Skeletal muscle tissue (tissue), 4 donors: Measurements from ENCODE around the gene CDHR3. TPM values are rescaled to one million over a fixed set of nuclear protein-coding genes. Genes with fewer than 3 reads are reported as not detected.

Experiments used
- H3K27ac ChIP-seq: one replicate; pipeline ENCODE4 v1.7.0; 2013; ENCODE audit warnings: mild to moderate bottlenecking, low read depth, low read length, inconsistent platforms
- H3K27me3 ChIP-seq, 3 donors: one replicate each; pipeline ENCODE4 v1.7.0; 2013; ENCODE audit warnings: low read length in 3 of 3; ENCODE audit not compliant: control insufficient read depth in 3 of 3, insufficient read depth in 3 of 3
- H3K36me3 ChIP-seq, 3 donors: one replicate each; pipeline ENCODE4 v1.7.0; 2013; ENCODE audit warnings: low read length in 3 of 3; ENCODE audit not compliant: control insufficient read depth in 3 of 3, insufficient read depth in 3 of 3
- H3K4me1 ChIP-seq, 3 donors: one replicate each; pipeline ENCODE4 v1.7.0; 2013; ENCODE audit warnings: low read length in 3 of 3, mild to moderate bottlenecking in 3 of 3; ENCODE audit not compliant: control insufficient read depth in 3 of 3, insufficient read depth in 3 of 3
- H3K4me3 ChIP-seq, 3 donors: one replicate each; pipeline ENCODE4 v1.7.0; 2013; ENCODE audit warnings: low read length in 3 of 3
- H3K9ac ChIP-seq, 3 donors: one replicate each; pipeline ENCODE4 v1.7.0; 2013; ENCODE audit warnings: low read length in 3 of 3, mild to moderate bottlenecking in 3 of 3, moderate library complexity in 2 of 3, low read depth in 1 of 3
- H3K9me3 ChIP-seq, 3 donors: one replicate each; pipeline ENCODE4 v1.7.0; 2013; ENCODE audit warnings: low read length in 3 of 3; ENCODE audit not compliant: control insufficient read depth in 3 of 3
- total RNA-seq: library from RNA; depleted of rRNA; stranded (reverse); fragments of >200 nt; gene quantifications from one replicate; pipeline ENCODE4 v1.2.3, GENCODE V29; 2014
- donor health status: Osteomylitis.

Gene CDHR3
- total RNA-seq, 1 donor from 2014 or later = 12.0 TPM

DNA sequence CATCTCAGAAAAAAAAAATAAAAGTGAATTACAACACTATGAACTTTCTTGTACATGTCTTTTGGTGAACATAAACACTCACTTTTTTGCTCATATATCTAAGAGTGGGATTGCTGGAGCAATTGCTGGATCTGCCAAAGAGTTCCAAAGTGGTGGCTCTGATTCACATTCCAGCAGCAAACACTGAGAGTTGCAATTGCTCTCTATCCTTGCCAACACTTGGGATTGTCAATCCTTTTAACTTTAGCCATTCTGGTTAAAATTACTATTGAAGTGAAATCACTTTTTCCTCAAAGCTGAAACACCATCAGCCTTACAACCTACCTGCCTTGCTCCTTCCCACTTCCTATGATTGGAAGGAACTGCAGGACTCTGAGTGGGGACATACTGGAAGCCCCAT lies 70.7 kb downstream of the CDHR3 start:
- Histone ChIP-seq H3K27ac (no peak overlapping the region), H3K4me1 (peaks cover 8 to 14% (median 8%) of the 10 kb centered on the region in 3 donors), H3K9ac (no peak overlapping the region), H3K27me3 (no peaks in the 10 kb centered on the region), H3K4me3 (no peak overlapping the region), H3K36me3 (no peaks in the 10 kb centered on the region), H3K9me3 (no peaks in the 10 kb centered on the region)

DNA sequence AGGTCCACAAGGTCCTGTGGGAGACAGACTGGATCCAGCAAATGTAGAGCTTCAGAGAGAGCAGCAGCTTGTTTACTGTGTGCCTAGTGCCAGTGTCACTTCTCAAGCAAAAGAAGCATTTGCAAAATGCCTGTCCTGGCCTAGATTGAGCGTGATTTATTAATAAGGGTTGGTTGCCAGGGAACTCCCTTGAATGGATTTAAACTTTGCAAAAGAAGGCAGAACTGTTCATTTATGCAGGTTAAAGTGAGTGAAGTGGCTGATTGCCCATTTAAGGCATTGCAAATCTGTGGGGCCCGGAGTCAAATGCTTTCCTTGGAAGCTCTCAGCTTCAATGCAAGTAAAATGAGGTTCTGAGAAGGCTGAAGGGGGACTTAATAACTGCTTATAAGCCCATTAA lies 71.3 kb downstream of the CDHR3 start:
- Histone ChIP-seq H3K27me3 (no peaks in the 10 kb centered on the region), H3K9ac (no peak overlapping the region), H3K36me3 (no peaks in the 10 kb centered on the region), H3K9me3 (no peaks in the 10 kb centered on the region), H3K27ac (no peak overlapping the region), H3K4me1 (peaks cover 8 to 14% (median 8%) of the 10 kb centered on the region in 3 donors), H3K4me3 (no peak overlapping the region)

DNA sequence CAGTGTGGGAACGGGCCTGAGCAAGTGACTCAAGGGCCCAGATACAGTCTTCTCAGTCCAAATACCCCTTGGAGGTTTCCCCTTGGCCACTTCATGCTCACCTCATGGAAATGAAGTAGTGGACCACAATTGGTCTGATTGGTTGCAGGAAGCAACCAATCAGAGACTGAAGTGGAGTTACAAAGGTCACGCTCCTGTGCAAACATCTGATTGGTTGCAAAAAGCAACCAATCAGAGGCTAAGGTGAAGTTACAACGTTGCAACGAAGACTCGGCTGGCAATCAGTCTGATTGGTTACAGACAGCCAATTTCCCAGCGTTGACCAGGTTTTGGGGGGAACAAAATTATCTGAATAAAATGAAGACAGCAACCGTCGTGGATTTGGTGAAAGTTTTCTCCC lies 72.5 kb downstream of the CDHR3 start:
- Histone ChIP-seq H3K9ac (no peak overlapping the region), H3K36me3 (no peaks in the 10 kb centered on the region), H3K27ac (no peak overlapping the region), H3K9me3 (no peaks in the 10 kb centered on the region), H3K4me3 (no peak overlapping the region), H3K4me1 (peaks cover 8 to 14% (median 8%) of the 10 kb centered on the region in 3 donors), H3K27me3 (no peaks in the 10 kb centered on the region)

DNA sequence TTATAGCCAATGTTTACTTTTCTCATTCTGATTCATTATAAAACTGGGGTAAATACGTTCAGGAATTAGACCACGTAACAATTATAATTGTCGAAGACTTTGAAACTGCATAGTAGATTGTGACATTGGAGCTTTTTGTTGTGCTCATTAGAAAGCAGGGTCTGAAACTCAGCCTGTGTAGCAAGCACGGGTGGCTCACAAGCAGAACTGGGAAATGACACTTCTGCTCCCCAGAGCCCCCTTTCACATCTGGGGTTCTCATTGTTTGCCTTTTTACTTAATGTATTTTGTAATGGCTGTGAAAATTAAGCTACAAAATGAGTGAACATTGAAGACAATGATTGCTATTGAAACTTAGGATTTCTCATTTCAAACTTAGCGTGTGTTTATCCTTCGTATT lies 72.9 kb downstream of the CDHR3 start:
- H3K36me3 ChIP-seq = no peaks in the 10 kb centered on the region

DNA sequence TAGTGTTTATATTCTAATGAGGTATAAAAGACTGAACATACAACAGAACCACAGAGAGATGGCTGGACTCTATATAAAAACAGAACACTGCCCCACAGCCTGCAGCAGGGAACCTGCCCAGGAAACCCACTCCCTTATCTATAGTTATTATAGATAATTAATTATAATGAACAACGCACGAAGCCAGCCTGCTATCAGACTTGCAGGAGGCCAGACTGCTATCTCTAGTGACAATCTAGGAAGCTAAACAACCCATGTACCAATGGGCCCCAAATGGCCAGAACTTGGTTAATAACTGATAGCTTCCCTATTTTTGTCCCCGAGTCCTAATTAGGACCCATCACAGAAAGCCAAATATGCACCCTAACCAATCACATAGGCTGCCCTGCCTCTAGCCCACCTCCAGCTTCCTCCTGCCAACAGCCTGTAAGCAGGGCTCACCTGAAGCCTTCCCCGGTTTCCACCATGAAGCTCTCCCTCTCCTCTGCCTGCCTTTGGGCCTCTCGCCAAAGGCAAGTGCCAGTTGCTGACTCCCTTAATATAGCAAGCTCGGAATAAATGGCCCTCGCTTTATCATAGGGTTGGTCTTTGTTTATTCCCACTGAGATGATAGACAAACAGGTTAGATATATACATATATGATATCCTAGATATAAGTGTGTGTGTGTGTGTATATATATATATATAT lies 74.6 kb downstream of the CDHR3 start:
- H3K4me1 ChIP-seq = peaks cover 6 to 14% (median 8%) of the 10 kb centered on the region in 3 donors
- H3K27me3 ChIP-seq = peaks cover 0 to 6% (median 0%) of the 10 kb centered on the region in 3 donors
- H3K27ac ChIP-seq = no peak overlapping the region
- H3K36me3 ChIP-seq = no peaks in the 10 kb centered on the region
- no peak overlapping the region for H3K9ac ChIP-seq
- no peaks in the 10 kb centered on the region for H3K9me3 ChIP-seq
- no peak overlapping the region for H3K4me3 ChIP-seq

More for the DNA sequence above, 72.9 kb downstream of the CDHR3 start:
- Histone ChIP-seq H3K4me1 (peaks cover 6 to 11% (median 9%) of the 10 kb centered on the region in 3 donors), H3K27me3 (peaks cover 0 to under 1% (median 0%) of the 10 kb centered on the region in 3 donors), H3K4me3 (no peak overlapping the region), H3K9me3 (no peaks in the 10 kb centered on the region), H3K9ac (no peak overlapping the region), H3K27ac (no peak overlapping the region)

DNA sequence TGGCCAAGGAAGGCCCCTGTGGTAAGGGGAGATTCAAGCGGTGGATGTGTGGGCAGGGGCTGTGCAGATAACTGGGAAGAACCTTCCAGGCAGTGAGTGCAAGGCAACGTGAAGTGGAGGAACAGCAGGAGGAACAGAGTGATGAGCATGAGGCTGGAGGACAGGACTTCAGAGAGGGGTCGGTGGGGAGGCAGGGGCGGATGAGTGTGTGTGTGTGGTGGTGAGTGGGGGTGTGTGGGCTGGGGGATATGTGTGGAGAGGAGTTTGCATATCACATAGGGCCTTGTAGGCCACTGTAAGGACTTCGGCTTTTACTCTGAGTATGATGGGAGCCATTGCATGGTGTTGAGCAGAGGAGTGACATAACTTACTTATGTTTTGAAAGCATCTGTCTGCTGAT lies 75.2 kb downstream of the CDHR3 start:
- H3K36me3 ChIP-seq = no peaks in the 10 kb centered on the region
- no peak overlapping the region for H3K9ac ChIP-seq
- H3K4me1 ChIP-seq = peaks cover 10 to 18% (median 12%) of the 10 kb centered on the region in 3 donors
- no peaks in the 10 kb centered on the region for H3K9me3 ChIP-seq
- H3K27ac ChIP-seq = no peak overlapping the region
- H3K4me3 ChIP-seq = no peak overlapping the region
- H3K27me3 ChIP-seq = peaks cover 0 to 6% (median 0%) of the 10 kb centered on the region in 3 donors

DNA sequence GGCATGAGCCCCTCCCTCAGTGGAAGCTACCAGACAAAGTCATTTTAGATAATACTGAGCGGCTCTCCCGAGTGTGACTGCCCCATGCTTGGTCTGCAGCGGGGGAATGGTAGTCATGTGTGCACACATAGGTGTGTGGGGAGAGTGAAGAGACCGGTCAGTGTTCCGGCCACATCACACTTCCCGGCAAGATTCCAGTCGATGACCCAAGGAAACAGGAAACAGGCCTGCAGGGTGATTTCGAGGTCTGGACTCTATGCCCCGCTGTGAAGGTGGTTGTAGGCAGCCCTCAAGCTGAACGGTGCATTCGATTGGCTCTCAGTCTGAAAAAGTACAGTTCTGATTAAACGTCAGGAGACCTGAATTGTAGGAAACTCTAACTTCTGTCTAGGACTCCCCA lies 75.9 kb downstream of the CDHR3 start:
- Histone ChIP-seq H3K4me3 (no peak overlapping the region), H3K27ac (no peak overlapping the region), H3K27me3 (peaks cover 0 to 6% (median 4%) of the 10 kb centered on the region in 3 donors), H3K9ac (no peak overlapping the region), H3K9me3 (no peaks in the 10 kb centered on the region), H3K36me3 (no peaks in the 10 kb centered on the region), H3K4me1 (peaks cover 10 to 18% (median 12%) of the 10 kb centered on the region in 3 donors)

DNA sequence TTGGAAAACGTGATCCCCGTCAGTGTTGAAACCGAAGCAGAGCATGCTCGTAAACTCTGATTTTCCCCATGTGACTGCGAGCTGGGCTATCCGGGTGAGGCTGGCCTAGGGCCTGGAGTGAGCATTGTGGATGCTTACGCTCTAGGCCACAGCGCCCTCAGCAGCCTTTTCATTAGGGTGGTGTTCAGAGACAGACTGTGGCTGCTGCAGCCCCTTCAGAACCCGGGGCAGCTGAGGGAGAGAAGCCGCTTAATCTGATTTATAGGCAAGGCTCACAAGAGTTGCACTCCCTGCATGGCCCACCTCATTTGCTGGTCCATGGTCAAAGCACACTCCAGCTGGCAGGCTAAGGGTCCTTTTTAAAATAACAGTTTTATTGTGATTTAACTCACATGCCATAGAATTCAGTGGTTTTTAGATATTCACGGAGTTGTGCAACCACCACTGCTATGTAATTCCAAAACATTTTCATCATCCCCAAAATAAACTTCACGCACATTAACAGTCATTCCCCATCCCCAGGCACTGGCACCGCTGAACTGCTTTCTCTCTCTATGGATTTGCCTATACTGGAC lies 76.5 kb downstream of the CDHR3 start:
- no peaks in the 10 kb centered on the region for H3K9me3 ChIP-seq
- H3K4me3 ChIP-seq = no peak overlapping the region
- H3K9ac ChIP-seq = no peak overlapping the region
- peaks cover 0 to 6% (median 6%) of the 10 kb centered on the region in 3 donors for H3K27me3 ChIP-seq
- H3K4me1 ChIP-seq = peaks cover 10 to 18% (median 12%) of the 10 kb centered on the region in 3 donors
- no peak overlapping the region for H3K27ac ChIP-seq
- H3K36me3 ChIP-seq = no peaks in the 10 kb centered on the region

DNA sequence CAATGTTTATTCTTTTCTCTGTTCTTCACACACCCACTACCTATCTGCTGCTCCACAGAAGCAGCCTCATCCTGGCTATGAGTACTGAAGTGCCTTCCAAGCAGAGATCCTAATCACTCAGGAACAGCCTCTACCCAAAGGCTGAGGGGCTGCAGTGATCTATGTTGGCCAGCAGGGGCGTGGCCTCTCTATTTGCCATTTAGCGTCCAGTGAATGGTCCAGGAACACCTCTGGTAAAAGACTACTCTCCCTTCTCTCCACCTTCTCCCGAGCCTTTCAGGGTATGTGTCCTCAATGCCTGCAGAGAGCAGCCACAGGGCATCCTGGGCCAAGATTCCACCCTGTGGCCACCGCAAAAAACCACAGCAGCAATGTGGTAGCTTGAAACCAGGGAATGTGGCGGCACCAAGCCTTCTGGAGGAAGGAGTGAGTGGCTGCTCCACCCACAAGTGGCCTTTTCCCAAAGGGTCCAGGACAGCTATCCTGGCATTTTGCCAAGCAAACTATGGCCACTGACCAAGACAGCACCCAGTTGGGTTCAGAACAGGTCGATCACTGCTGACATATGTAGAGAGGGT lies 78.2 kb downstream of the CDHR3 start:
- Histone ChIP-seq H3K4me1 (peaks cover 10 to 18% (median 12%) of the 10 kb centered on the region in 3 donors), H3K9me3 (no peaks in the 10 kb centered on the region), H3K4me3 (no peak overlapping the region), H3K9ac (no peak overlapping the region), H3K27ac (no peak overlapping the region), H3K36me3 (no peaks in the 10 kb centered on the region), H3K27me3 (peaks cover 0 to 6% (median 6%) of the 10 kb centered on the region in 3 donors)

DNA sequence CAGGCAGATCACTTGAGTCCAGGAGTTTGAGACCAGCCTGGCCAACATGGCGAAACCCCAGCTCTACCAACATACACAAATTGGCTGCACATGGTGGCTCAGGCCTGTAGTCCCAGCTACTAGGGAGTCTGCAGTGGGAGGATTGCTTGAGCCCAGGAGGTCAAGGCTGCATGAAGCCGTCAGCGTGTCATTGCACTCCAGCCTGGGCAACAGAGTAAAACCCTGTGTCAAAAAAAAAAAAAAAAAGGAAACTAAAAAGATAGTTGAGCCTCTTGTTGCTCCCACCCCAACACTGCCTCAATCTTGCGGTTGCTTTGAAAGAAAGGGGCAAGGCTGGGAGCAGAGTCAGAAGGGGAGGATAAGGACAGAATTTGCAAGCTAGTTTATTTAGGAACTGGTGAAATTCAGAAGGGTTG lies 79.1 kb downstream of the CDHR3 start:
- H3K9ac ChIP-seq = no peak overlapping the region
- no peak overlapping the region for H3K27ac ChIP-seq
- no peaks in the 10 kb centered on the region for H3K36me3 ChIP-seq
- H3K9me3 ChIP-seq = no peaks in the 10 kb centered on the region
- H3K4me3 ChIP-seq = peak overlapping the region in 1 of 3 donors; percentile 18
- H3K4me1 ChIP-seq = peaks cover 10 to 18% (median 12%) of the 10 kb centered on the region in 3 donors
- H3K27me3 ChIP-seq = peaks cover 0 to 6% (median 6%) of the 10 kb centered on the region in 3 donors
